GM12878 (cell line): ENCODE results near the gene THRB. TPM values are rescaled to one million over a fixed set of nuclear protein-coding genes. Genes with fewer than 3 reads are reported as not detected.

ENCODE experiments used
- ATAC-seq: fragments of 200-7000 bp; cut with Tn5 transposase; 3 replicates; pipeline ENCODE4 v1.9.1; 2020; ENCODE audit warnings: mild to moderate bottlenecking, moderate library complexity
- BruUV-seq: library from RNA; stranded (reverse); fragments of 400-500 nt; replicated peaks from 2 replicates; lab custom pipeline; 2021; lab: Mats Ljungman, UMichigan
- CTCF ChIA-PET: fragments of 300-600 bp; sonication (Branson Sonifier 250); formaldehyde crosslinking; extraction: SDS; loops from one replicate; lab custom pipeline; 2021; ENCODE audit warnings: inconsistent platforms; lab: Yijun Ruan, JAX
- POLR2A ChIA-PET: fragments of 350-600 bp; formaldehyde crosslinking; extraction: SDS; loops from one replicate; lab custom pipeline; 2021; ENCODE audit warnings: inconsistent platforms; lab: Charles Lee
- RAD21 ChIA-PET: fragments of 300-600 bp; sonication (Branson Sonifier 250); formaldehyde crosslinking; loops from one replicate; lab custom pipeline; 2023; ENCODE audit warnings: antibody characterized with exemption; ENCODE audit not compliant: unreplicated experiment; lab: Charles Lee
- SMC1A ChIA-PET: fragments of 300-600 bp; sonication (Branson Sonifier 250); formaldehyde crosslinking; loops from one replicate; lab custom pipeline; 2023; ENCODE audit not compliant: unreplicated experiment, uncharacterized antibody; lab: Charles Lee
- DNase-seq: peaks from one replicate; pipeline ENCODE4 v3.0.0-alpha.2; 2011; ENCODE audit warnings: low read depth, low spot score
- FAIRE-seq: peaks from 3 replicates; lab custom pipeline; 2011; peaks lifted over from hg19 to GRCh38; lab: Jason Lieb, UNC
- H2AFZ ChIP-seq: 2 replicates; pipeline ENCODE4 v1.6.0; 2011; ENCODE audit warnings: low read depth, low read length, control low read depth; ENCODE audit not compliant: control insufficient read depth
- H3K27ac ChIP-seq: 2 replicates; pipeline ENCODE4 v1.5.1; 2011; ENCODE audit warnings: control low read depth; ENCODE audit not compliant: control insufficient read depth, insufficient read depth
- H3K27me3 ChIP-seq, 2 experiments: replicated peaks in 1 of 2; 2 replicates each; pipeline versions ENCODE4 v1.6.0 to v1.6.1; 2011; ENCODE audit warnings: low read length in 1 of 2; ENCODE audit not compliant: control insufficient read depth in 2 of 2, insufficient read depth in 2 of 2
- H3K36me3 ChIP-seq, 2 experiments: 2 replicates each; pipeline ENCODE4 v1.5.1; 2011; ENCODE audit warnings: low read length in 1 of 2; ENCODE audit not compliant: control insufficient read depth in 2 of 2, insufficient read depth in 2 of 2
- H3K4me1 ChIP-seq: 2 replicates; pipeline ENCODE4 v1.6.1; 2011; ENCODE audit warnings: mild to moderate bottlenecking, low read length, moderate library complexity, mixed read lengths; ENCODE audit not compliant: control insufficient read depth, insufficient read depth
- H3K4me2 ChIP-seq: 2 replicates; pipeline ENCODE4 v1.6.0; 2011; ENCODE audit warnings: control low read depth; ENCODE audit not compliant: control insufficient read depth, insufficient read depth
- H3K4me3 ChIP-seq: fragments of 200-600 bp; sonication (generic); 2 replicates; pipeline ENCODE4 v1.5.1; 2016
- H3K79me2 ChIP-seq: 2 replicates; pipeline ENCODE4 v1.6.0; 2011; ENCODE audit warnings: low read length; ENCODE audit not compliant: control insufficient read depth, insufficient read depth
- H3K9ac ChIP-seq: 2 replicates; pipeline ENCODE4 v1.8.0; 2011; ENCODE audit warnings: low read length, control low read depth, mixed read lengths; ENCODE audit not compliant: control insufficient read depth, insufficient read depth
- H3K9me3 ChIP-seq: replicated peaks from 3 replicates; pipeline ENCODE4 v1.5.1; 2011; ENCODE audit warnings: mild to moderate bottlenecking, low read length; ENCODE audit not compliant: control insufficient read depth, insufficient read depth
- H4K20me1 ChIP-seq: 2 replicates; pipeline ENCODE4 v1.6.0; 2011; ENCODE audit not compliant: control insufficient read depth, insufficient read depth
- BCL11A ChIP-seq: IDR thresholded peaks from 2 replicates; pipeline ENCODE4 v1.6.1; 2011; ENCODE audit warnings: low read depth, low read length
- CBX5 ChIP-seq: sonication (generic); IDR thresholded peaks from 2 replicates; pipeline ENCODE4 v1.6.1; 2016; ENCODE audit warnings: low read depth, moderate library complexity, mild to moderate bottlenecking, inconsistent platforms
- CHD1 ChIP-seq: IDR thresholded peaks from 2 replicates; pipeline ENCODE4 v1.6.1; 2012; ENCODE audit warnings: low read depth, low read length, improper control_type of control experiment
- CREB1 ChIP-seq: IDR thresholded peaks from 2 replicates; pipeline ENCODE4 v1.6.1; 2012; ENCODE audit warnings: low read depth, mild to moderate bottlenecking, inconsistent platforms
- EGR1 ChIP-seq, 2 experiments: IDR thresholded peaks; 1 replicate in 1 of 2; 2 replicates in 1 of 2; pipeline ENCODE4 v1.6.1; 2011 to 2012; ENCODE audit warnings: low read depth in 2 of 2, low read length in 2 of 2, borderline replicate concordance in 1 of 2, mild to moderate bottlenecking in 1 of 2, moderate library complexity in 1 of 2
- ELK1 ChIP-seq: IDR thresholded peaks from 2 replicates; pipeline ENCODE4 v1.6.1; 2012; ENCODE audit warnings: low read depth, low read length, improper control_type of control experiment
- HDAC6 ChIP-seq: fragments of 200-600 bp; sonication (generic); IDR thresholded peaks from one replicate; pipeline ENCODE4 v1.8.0; 2017; ENCODE audit warnings: antibody characterized with exemption; ENCODE audit not compliant: unreplicated experiment
- IKZF2 ChIP-seq, 2 experiments: fragments of 450-650 bp; IDR thresholded peaks; 2 replicates each; pipeline ENCODE4 v1.6.1; 2017; ENCODE audit warnings: mild to moderate bottlenecking in 2 of 2, moderate library complexity in 2 of 2
- JUND ChIP-seq: IDR thresholded peaks from 2 replicates; pipeline ENCODE4 v1.6.1; 2012; ENCODE audit warnings: low read depth, mild to moderate bottlenecking, low read length, improper control_type of control experiment, moderate library complexity
- NR2C1 ChIP-seq: fragments of 450-650 bp; IDR thresholded peaks from 2 replicates; pipeline ENCODE4 v1.6.1; 2017; ENCODE audit warnings: antibody characterized with exemption, mild to moderate bottlenecking, moderate library complexity
- PAX8 ChIP-seq: fragments of 450-650 bp; IDR thresholded peaks from 2 replicates; pipeline ENCODE4 v1.6.1; 2017; ENCODE audit warnings: mild to moderate bottlenecking, moderate library complexity
- POLR2A ChIP-seq: IDR thresholded peaks from 2 replicates; pipeline ENCODE4 v1.6.1; 2011; ENCODE audit warnings: low read depth, mild to moderate bottlenecking, low read length
- RFX5 ChIP-seq: IDR thresholded peaks from 2 replicates; pipeline ENCODE4 v1.6.1; 2011; ENCODE audit warnings: low read depth, low read length, improper control_type of control experiment
- RUNX3 ChIP-seq: IDR thresholded peaks from 2 replicates; pipeline ENCODE4 v1.6.1; 2012; ENCODE audit warnings: low read length, inconsistent platforms
- STAT1 ChIP-seq: fragments of 450-650 bp; conservative IDR thresholded peaks from 2 replicates; pipeline ENCODE4 v1.6.1; 2014; ENCODE audit warnings: antibody characterized with exemption, mild to moderate bottlenecking
- SUPT20H ChIP-seq: IDR thresholded peaks from 2 replicates; pipeline ENCODE4 v1.6.1; 2011; ENCODE audit warnings: low read depth, mild to moderate bottlenecking, low read length, moderate library complexity, borderline replicate concordance; ENCODE audit not compliant: control insufficient read depth
- TCF12 ChIP-seq: IDR thresholded peaks from 2 replicates; pipeline ENCODE4 v1.6.1; 2011; ENCODE audit warnings: low read depth, mild to moderate bottlenecking, low read length
- ZNF24 ChIP-seq: fragments of 450-650 bp; IDR thresholded peaks from 2 replicates; pipeline ENCODE4 v1.6.1; 2017; ENCODE audit warnings: antibody characterized with exemption, mild to moderate bottlenecking
- WGBS: methylation state at CpG from one replicate; pipeline ENCODE4 v1.1.6; 2016; ENCODE audit warnings: low lambda C conversion rate; ENCODE audit not compliant: insufficient replicate concordance, insufficient coverage; ENCODE audit errors: missing lambda C conversion rate; 5-methylcytosine and 5-hydroxymethylcytosine counted together
- in situ Hi-C: fragments of 300-500 bp; cut with MboI; formaldehyde crosslinking; loops from 9 replicates; pipeline ENCODE4 v1.14.3; 2018; ENCODE audit warnings: mixed read lengths
- intact Hi-C: fragments of 100-400 bp; cut with micrococcal nuclease; formaldehyde crosslinking; loops from one replicate; pipeline ENCODE4 v1.14.2; 2022; ENCODE audit not compliant: unreplicated experiment
- polyA plus RNA-seq, 11 experiments: library from polyadenylated mRNA; depleted of rRNA in 4 of 11; unstranded in 6 of 11; stranded (reverse) in 5 of 11; fragments of >200 nt; fragmentation: Nextera tagmentation in 4 of 11; fragmentation: Illumina TruSeq in 1 of 11; extraction: Ambion mirVana in 4 of 11; extraction: Trizol in 1 of 11; gene quantifications; 1 replicate in 1 of 11; 2 replicates in 10 of 11; pipeline versions ENCODE4 v1.2.1 to v1.2.3, GENCODE V29; 2011 to 2016; ENCODE audit warnings: inconsistent platforms in 2 of 11, missing spikeins in 2 of 11, low read depth in 1 of 11
- total RNA-seq, 4 experiments: library from RNA; depleted of rRNA in 3 of 4; stranded (reverse); fragments of >200 nt in 3 of 4; fragmentation: Illumina TruSeq in 1 of 4; extraction: Trizol in 1 of 4; gene quantifications; 2 replicates each; pipeline versions ENCODE4 v1.2.1 to v1.2.3, GENCODE V29; 2013 to 2021
- TF ChIP-seq, protein P1 (sequence below), 3 experiments: IDR thresholded peaks in 2 of 3; conservative IDR thresholded peaks in 1 of 3; 2 replicates each; pipeline ENCODE4 v1.5.1; 2011; ENCODE audit warnings: low read depth in 3 of 3, low read length in 3 of 3, mild to moderate bottlenecking in 3 of 3, control low read depth in 2 of 3, moderate library complexity in 2 of 3, inconsistent platforms in 1 of 3, mixed read lengths in 1 of 3; ENCODE audit not compliant: control insufficient read depth in 2 of 3, insufficient read depth in 1 of 3; ENCODE audit errors: extremely low read depth in 1 of 3
- TF ChIP-seq, protein P2 (sequence below): fragments of 450-650 bp; IDR thresholded peaks from 2 replicates; pipeline ENCODE4 v1.6.1; 2016; ENCODE audit warnings: mild to moderate bottlenecking

The THRB gene
- total and polyA plus RNA-seq, 10 of the 15 experiments (the other 5 are each of a cell fraction or from before 2014, with no cell fraction given) = 0.05 TPM; not detected in 9

DNA sequence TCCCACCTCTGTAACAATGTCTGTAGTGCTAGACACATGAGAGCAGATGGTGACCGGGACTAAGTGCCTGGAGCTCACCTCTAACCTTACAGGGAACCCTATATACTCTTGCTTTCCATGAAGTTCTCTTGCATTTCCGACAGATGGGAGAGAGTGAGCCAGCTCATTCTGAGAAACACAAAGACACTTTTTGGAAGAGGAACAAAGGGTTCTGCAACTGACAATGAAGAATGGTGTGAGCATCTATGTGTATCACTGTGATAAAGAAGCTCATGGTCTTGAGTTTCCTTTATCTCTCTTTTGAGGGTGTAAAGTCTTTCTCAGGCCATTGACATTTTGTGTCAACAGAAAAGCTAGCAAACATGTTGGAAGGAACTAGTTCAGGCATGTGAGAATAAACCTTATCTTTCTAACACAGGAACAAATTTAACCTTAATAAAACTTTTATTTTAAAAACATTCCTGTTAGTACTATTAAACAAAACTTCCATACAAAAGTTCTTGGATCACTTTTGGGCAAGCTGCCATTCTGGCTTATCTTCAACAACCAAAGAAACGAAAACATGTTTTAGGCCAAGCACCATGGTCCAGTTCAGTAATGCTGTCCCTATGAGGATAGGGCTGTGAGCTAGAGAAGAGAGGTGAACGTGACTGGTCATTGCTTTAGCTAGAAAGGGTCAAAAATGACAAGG lies 142.7 kb downstream of the THRB start:
- ChIA-PET SMC1A (interaction anchor here (1.1 kb wide), 1 partner anchor 19 kb away, joined by 3 read pairs; no protein-coding TSS in a partner anchor), POLR2A (no interaction called here), RAD21 (no interaction called here), CTCF (interaction anchor here (1.2 kb wide), 1 partner anchor 113 kb away, joined by 3 read pairs; no protein-coding TSS in a partner anchor)
- Histone ChIP-seq H3K4me3 (no peak overlapping the region), H3K27me3 (no peaks in the 10 kb centered on the region), H3K4me1 (no peaks in the 10 kb centered on the region), H3K9me3 (no peaks in the 10 kb centered on the region), H3K4me2 (no peak overlapping the region), H4K20me1 (no peaks in the 10 kb centered on the region), H2AFZ (no peak overlapping the region), H3K9ac (no peak overlapping the region), H3K36me3 (no peaks in the 10 kb centered on the region), H3K27ac (no peak overlapping the region), H3K79me2 (no peaks in the 10 kb centered on the region)
- DNase-seq (no peak), ATAC-seq (no peak), FAIRE-seq (no peak)
- BruUV-seq = no TSS peak
- in situ Hi-C loops (no loop called here), intact Hi-C loops (no loop called here)
- TF ChIP-seq ZNF24 = no peak
- no peak for TF ChIP-seq BCL11A
- TF ChIP-seq, protein P1, sequence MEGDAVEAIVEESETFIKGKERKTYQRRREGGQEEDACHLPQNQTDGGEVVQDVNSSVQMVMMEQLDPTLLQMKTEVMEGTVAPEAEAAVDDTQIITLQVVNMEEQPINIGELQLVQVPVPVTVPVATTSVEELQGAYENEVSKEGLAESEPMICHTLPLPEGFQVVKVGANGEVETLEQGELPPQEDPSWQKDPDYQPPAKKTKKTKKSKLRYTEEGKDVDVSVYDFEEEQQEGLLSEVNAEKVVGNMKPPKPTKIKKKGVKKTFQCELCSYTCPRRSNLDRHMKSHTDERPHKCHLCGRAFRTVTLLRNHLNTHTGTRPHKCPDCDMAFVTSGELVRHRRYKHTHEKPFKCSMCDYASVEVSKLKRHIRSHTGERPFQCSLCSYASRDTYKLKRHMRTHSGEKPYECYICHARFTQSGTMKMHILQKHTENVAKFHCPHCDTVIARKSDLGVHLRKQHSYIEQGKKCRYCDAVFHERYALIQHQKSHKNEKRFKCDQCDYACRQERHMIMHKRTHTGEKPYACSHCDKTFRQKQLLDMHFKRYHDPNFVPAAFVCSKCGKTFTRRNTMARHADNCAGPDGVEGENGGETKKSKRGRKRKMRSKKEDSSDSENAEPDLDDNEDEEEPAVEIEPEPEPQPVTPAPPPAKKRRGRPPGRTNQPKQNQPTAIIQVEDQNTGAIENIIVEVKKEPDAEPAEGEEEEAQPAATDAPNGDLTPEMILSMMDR (IDR thresholded peaks at IDR 0.05 in 2 of 3, conservative IDR thresholded peaks at IDR 0.05 in 1 of 3; ENCODE audit: control insufficient read depth in 2 of 3, extremely low read depth in 1 of 3, insufficient read depth in 1 of 3, low read depth in 3 of 3, low read length in 3 of 3) = no peak
- TF ChIP-seq CBX5 = no peak
- TF ChIP-seq HDAC6 = no peak
- TF ChIP-seq RFX5 = no peak
- TF ChIP-seq POLR2A = no peak
- TF ChIP-seq JUND = no peak
- TF ChIP-seq PAX8 = no peak
- no peak for TF ChIP-seq STAT1
- no peak for TF ChIP-seq TCF12
- TF ChIP-seq NR2C1 = no peak
- TF ChIP-seq, protein P2, sequence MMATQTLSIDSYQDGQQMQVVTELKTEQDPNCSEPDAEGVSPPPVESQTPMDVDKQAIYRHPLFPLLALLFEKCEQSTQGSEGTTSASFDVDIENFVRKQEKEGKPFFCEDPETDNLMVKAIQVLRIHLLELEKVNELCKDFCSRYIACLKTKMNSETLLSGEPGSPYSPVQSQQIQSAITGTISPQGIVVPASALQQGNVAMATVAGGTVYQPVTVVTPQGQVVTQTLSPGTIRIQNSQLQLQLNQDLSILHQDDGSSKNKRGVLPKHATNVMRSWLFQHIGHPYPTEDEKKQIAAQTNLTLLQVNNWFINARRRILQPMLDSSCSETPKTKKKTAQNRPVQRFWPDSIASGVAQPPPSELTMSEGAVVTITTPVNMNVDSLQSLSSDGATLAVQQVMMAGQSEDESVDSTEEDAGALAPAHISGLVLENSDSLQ = no peak
- no peak for TF ChIP-seq RUNX3
- no peak for TF ChIP-seq CHD1
- TF ChIP-seq SUPT20H = no peak
- TF ChIP-seq IKZF2 (IDR thresholded peaks at IDR 0.05) = no peak
- TF ChIP-seq ELK1 = no peak
- no peak for TF ChIP-seq CREB1
- no peak for TF ChIP-seq EGR1 (IDR thresholded peaks at IDR 0.05; ENCODE audit: borderline replicate concordance in 1 of 2, low read depth in 2 of 2, low read length in 2 of 2)
- WGBS = 12% methylated on average over 4 of the region's 4 CpGs
